HepG2 (cell line): ENCODE results near the gene FHIT.

Experiments used
- CEBPB ChIP-seq: IDR thresholded peaks from 2 replicates; pipeline ENCODE4 v1.6.1; 2011; ENCODE audit warnings: low read depth, low read length, improper control_type of control experiment, borderline replicate concordance
- FOXK1 ChIP-seq: sonication (generic); formaldehyde crosslinking; IDR thresholded peaks from 2 replicates; pipeline ENCODE4 v1.4.0; 2020; ENCODE audit warnings: low read depth, missing genetic modification reagents, borderline replicate concordance
- GABPA ChIP-seq, 2 experiments: IDR thresholded peaks; 2 replicates each; pipeline ENCODE4 v1.6.1; 2011 to 2016; ENCODE audit warnings: low read depth in 2 of 2, low read length in 1 of 2, missing biosample characterization in 1 of 2, missing genetic modification characterization in 1 of 2
- NR3C1 ChIP-seq: sonication (generic); formaldehyde crosslinking; IDR thresholded peaks from 2 replicates; pipeline ENCODE4 v1.4.0; 2020; ENCODE audit warnings: missing genetic modification reagents
- POLR2A ChIP-seq, 2 experiments: IDR thresholded peaks; 2 replicates each; pipeline ENCODE4 v1.6.1; 2011; ENCODE audit warnings: low read depth in 2 of 2, low read length in 2 of 2, mild to moderate bottlenecking in 1 of 2, moderate library complexity in 1 of 2; ENCODE audit not compliant: insufficient read depth in 1 of 2
- POLR2AphosphoS5 ChIP-seq: IDR thresholded peaks from 2 replicates; pipeline ENCODE4 v1.6.1; 2012; ENCODE audit warnings: low read depth, low read length
- PRDM10 ChIP-seq: sonication (generic); formaldehyde crosslinking; IDR thresholded peaks from 2 replicates; pipeline ENCODE4 v1.4.0; 2020; ENCODE audit warnings: low read depth, missing genetic modification reagents
- TEF ChIP-seq: sonication (generic); formaldehyde crosslinking; IDR thresholded peaks from 2 replicates; pipeline ENCODE4 v1.5.0; 2020; ENCODE audit warnings: missing genetic modification reagents
- USF2 ChIP-seq, 2 experiments: sonication (generic) in 1 of 2; formaldehyde crosslinking in 1 of 2; IDR thresholded peaks; 2 replicates each; pipeline versions ENCODE4 v1.5.1 to v1.6.1; 2011 to 2020; ENCODE audit warnings: borderline replicate concordance in 1 of 2, low read depth in 1 of 2, low read length in 1 of 2, mild to moderate bottlenecking in 1 of 2, missing genetic modification reagents in 1 of 2, moderate library complexity in 1 of 2
- WIZ ChIP-seq: sonication (generic); formaldehyde crosslinking; IDR thresholded peaks from 2 replicates; pipeline ENCODE4 v1.5.1; 2020; ENCODE audit warnings: mild to moderate bottlenecking, missing genetic modification reagents
- XRCC5 ChIP-seq: fragments of 200-400 bp; formaldehyde crosslinking; optimal IDR thresholded peaks from 2 replicates; pipeline ENCODE3; 2017; ENCODE audit warnings: mild to moderate bottlenecking, low read length
- ZNF407 ChIP-seq: sonication (generic); formaldehyde crosslinking; IDR thresholded peaks from one replicate; pipeline ENCODE4 v1.5.1; 2020; ENCODE audit warnings: mild to moderate bottlenecking, missing genetic modification reagents; ENCODE audit errors: not compliant biosample characterization
- ZNF639 ChIP-seq: conservative IDR thresholded peaks from 2 replicates; pipeline ENCODE4 v1.6.1; 2018; ENCODE audit warnings: missing genetic modification reagents

GRCh38 chr3:60839246-60839645 lies 412.0 kb downstream of the FHIT start:
- TF ChIP-seq TEF (CRISPR knock-in tag) (no peak), ZNF639 (CRISPR knock-in tag) (no peak), ZNF407 (CRISPR knock-in tag) (no peak), FOXK1 (no peak), GABPA (IDR thresholded peaks at IDR 0.05; ENCODE audit: low read depth, low read length) (no peak), GABPA (CRISPR knock-in tag; IDR thresholded peaks at IDR 0.05; ENCODE audit: low read depth) (no peak), XRCC5 (no peak), PRDM10 (CRISPR knock-in tag) (no peak), POLR2A (IDR thresholded peaks at IDR 0.05; ENCODE audit: insufficient read depth in 1 of 2, low read depth in 2 of 2, low read length in 2 of 2) (no peak), CEBPB (no peak), NR3C1 (CRISPR knock-in tag) (no peak), WIZ (no peak), POLR2AphosphoS5 (no peak), USF2 (IDR thresholded peaks at IDR 0.05; ENCODE audit: low read depth, low read length) (no peak), USF2 (CRISPR knock-in tag; IDR thresholded peaks at IDR 0.05; ENCODE audit: borderline replicate concordance) (no peak)
